Lower leg skin (tissue), 3 donors: ENCODE measurements around the gene CAV2.

Experiments used
- POLR2A ChIP-seq, 2 donors: fragments of 450-650 bp; IDR thresholded peaks; one replicate each; pipeline ENCODE4 v1.6.1; 2016 to 2017; ENCODE audit warnings: antibody characterized with exemption in 2 of 2, mild to moderate bottlenecking in 1 of 2, moderate library complexity in 1 of 2
- TF ChIP-seq, protein P1 (sequence below), 3 donors: fragments of 450-650 bp; IDR thresholded peaks; one replicate each; pipeline ENCODE4 v1.5.1; 2016; ENCODE audit warnings: antibody characterized with exemption in 3 of 3, mild to moderate bottlenecking in 3 of 3, moderate library complexity in 2 of 3

DNA sequence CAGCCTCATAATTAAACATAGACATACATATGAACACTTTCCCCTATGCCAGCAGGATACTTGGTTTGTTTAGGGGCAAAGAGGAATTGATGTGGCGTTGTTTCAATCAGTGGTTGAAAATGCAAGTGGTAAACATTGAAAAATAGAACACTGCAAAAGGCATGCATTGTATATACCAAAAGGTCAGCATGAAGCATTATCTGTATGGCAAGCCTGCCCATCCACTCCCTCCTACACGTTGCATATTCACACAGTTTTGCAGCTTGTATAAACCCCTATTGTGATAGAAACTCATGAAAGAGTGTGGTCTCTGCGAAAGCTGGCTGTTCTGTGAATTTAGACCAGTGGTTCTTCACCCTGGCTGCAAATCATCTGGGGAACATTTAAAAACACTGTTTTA lies 42.4 kb downstream of the CAV2 start:
- TF ChIP-seq, protein P1, sequence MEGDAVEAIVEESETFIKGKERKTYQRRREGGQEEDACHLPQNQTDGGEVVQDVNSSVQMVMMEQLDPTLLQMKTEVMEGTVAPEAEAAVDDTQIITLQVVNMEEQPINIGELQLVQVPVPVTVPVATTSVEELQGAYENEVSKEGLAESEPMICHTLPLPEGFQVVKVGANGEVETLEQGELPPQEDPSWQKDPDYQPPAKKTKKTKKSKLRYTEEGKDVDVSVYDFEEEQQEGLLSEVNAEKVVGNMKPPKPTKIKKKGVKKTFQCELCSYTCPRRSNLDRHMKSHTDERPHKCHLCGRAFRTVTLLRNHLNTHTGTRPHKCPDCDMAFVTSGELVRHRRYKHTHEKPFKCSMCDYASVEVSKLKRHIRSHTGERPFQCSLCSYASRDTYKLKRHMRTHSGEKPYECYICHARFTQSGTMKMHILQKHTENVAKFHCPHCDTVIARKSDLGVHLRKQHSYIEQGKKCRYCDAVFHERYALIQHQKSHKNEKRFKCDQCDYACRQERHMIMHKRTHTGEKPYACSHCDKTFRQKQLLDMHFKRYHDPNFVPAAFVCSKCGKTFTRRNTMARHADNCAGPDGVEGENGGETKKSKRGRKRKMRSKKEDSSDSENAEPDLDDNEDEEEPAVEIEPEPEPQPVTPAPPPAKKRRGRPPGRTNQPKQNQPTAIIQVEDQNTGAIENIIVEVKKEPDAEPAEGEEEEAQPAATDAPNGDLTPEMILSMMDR (IDR thresholded peaks at IDR 0.05): no peak
- no peak for TF ChIP-seq POLR2A (IDR thresholded peaks at IDR 0.05)
